Fibroblast of pulmonary artery (primary cell): ENCODE data around the gene SARS1.

Experiments used
- DNase-seq: peaks from one replicate; pipeline ENCODE4 v3.0.0-alpha.2; 2010; ENCODE audit warnings: low read depth
- H3K4me3 ChIP-seq: replicated peaks from 2 replicates; pipeline ENCODE4 v1.5.1; 2011; ENCODE audit warnings: low read depth, mild to moderate bottlenecking, control low read depth, low read length, moderate library complexity
- CTCF ChIP-seq: IDR thresholded peaks from 2 replicates; pipeline ENCODE4 v1.5.1; 2011; ENCODE audit warnings: mild to moderate bottlenecking, control low read depth, low read length, inconsistent platforms; ENCODE audit errors: missing control alignments

Gene SARS1

GRCh38 chr1:109192433-109192832, 21.3 kb upstream of the SARS1 start:
- no peak for TF ChIP-seq CTCF
- DNase-seq, result no peak
- H3K4me3 ChIP-seq, result no peak overlapping the region

- TF ChIP-seq CTCF, result peak; percentile 69
- DNase-seq, result peak; percentile 46
- no peak overlapping the region for H3K4me3 ChIP-seq
Measured at GRCh38 chr1:109193653-109194590, 19.8 kb upstream of the SARS1 start.

- no peak overlapping the region for H3K4me3 ChIP-seq
- no peak for TF ChIP-seq CTCF
- DNase-seq, result peak; percentile 98
Measured at GRCh38 chr1:109197158-109198042, 16.3 kb upstream of the SARS1 start.

GRCh38 chr1:109198043-109198695, 15.5 kb upstream of the SARS1 start:
- no peak overlapping the region for H3K4me3 ChIP-seq
- TF ChIP-seq CTCF, result no peak
- peak; percentile 89 for DNase-seq

GRCh38 chr1:109198745-109199144, 15.0 kb upstream of the SARS1 start:
- DNase-seq, result peak; percentile 33
- no peak overlapping the region for H3K4me3 ChIP-seq
- TF ChIP-seq CTCF, result no peak

GRCh38 chr1:109199710-109200109, 14.0 kb upstream of the SARS1 start:
- TF ChIP-seq CTCF, result no peak
- no peak overlapping the region for H3K4me3 ChIP-seq
- DNase-seq, result no peak
